ENCODE measurements around the gene HMGB4.

DNA sequence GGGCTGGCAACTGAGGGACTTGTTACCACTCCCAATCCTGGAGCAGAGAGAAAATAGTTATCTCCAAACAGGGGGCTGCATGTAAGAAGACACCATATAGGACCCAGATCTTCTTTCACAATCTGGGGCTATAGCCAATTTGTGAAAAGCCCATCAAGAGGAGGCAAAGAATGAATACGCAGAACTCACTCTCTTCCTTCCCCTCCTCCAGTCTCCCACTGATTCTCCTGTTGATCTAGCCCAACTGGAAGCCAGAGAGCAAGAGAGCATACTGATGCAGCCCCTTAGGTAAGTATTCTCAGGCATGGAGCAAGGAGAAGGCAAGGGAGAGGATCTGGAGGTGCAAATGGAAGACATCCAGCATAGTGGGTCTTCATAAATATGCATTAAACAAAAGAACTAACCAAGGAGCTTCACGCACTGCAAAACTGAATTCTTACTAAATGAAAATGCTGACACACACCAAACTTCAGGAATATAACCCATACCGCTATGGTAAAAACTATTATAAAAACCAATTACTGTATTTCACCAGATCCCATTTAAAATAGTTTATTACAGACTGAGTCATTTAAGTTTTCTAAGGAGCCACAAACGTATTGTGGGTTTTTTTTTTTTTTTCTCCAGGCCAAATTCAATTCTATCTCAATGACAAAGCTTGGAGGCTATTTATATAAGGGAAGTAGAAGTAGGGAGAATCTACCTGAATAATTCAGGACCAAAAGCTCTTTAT is 15.5 kb upstream of the HMGB4 start:
- TF ChIP-seq, protein P1, sequence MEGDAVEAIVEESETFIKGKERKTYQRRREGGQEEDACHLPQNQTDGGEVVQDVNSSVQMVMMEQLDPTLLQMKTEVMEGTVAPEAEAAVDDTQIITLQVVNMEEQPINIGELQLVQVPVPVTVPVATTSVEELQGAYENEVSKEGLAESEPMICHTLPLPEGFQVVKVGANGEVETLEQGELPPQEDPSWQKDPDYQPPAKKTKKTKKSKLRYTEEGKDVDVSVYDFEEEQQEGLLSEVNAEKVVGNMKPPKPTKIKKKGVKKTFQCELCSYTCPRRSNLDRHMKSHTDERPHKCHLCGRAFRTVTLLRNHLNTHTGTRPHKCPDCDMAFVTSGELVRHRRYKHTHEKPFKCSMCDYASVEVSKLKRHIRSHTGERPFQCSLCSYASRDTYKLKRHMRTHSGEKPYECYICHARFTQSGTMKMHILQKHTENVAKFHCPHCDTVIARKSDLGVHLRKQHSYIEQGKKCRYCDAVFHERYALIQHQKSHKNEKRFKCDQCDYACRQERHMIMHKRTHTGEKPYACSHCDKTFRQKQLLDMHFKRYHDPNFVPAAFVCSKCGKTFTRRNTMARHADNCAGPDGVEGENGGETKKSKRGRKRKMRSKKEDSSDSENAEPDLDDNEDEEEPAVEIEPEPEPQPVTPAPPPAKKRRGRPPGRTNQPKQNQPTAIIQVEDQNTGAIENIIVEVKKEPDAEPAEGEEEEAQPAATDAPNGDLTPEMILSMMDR (IDR thresholded peaks at IDR 0.05): no peak
- TF ChIP-seq POLR2A (IDR thresholded peaks at IDR 0.05; ENCODE audit: low read depth) (no peak), POLR2AphosphoS5 (IDR thresholded peaks at IDR 0.05) (no peak)

All from esophagus muscularis mucosa (tissue), 3 donors.